Gastrocnemius medialis (tissue), 4 donors: ENCODE data around the gene ZNF420.

Experiments used
- CTCF ChIP-seq, 5 experiments: fragments of 450-650 bp in 3 of 5; fragments of 200-600 bp in 2 of 5; sonication (generic) in 2 of 5; IDR thresholded peaks in 4 of 5; conservative IDR thresholded peaks in 1 of 5; 1 replicate in 4 of 5; 2 replicates in 1 of 5; pipeline ENCODE4 v1.5.1; 2016 to 2019; ENCODE audit warnings: antibody characterized with exemption in 5 of 5, mild to moderate bottlenecking in 3 of 5, moderate library complexity in 3 of 5
- POLR2A ChIP-seq, 2 donors: fragments of 450-650 bp; IDR thresholded peaks; one replicate each; pipeline ENCODE4 v1.6.1; 2017; ENCODE audit warnings: antibody characterized with exemption in 2 of 2, mild to moderate bottlenecking in 2 of 2, moderate library complexity in 2 of 2

GRCh38 chr19:37087110-37087509 is 8.9 kb downstream of the ZNF420 start:
- TF ChIP-seq CTCF (IDR thresholded peaks at IDR 0.05 in 4 of 5, conservative IDR thresholded peaks at IDR 0.05 in 1 of 5), result no peak
- TF ChIP-seq POLR2A (IDR thresholded peaks at IDR 0.05), result no peak
